HepG2 (cell line): Measurements from ENCODE around the gene FAM20C. TPM values are rescaled to one million over a fixed set of nuclear protein-coding genes. Genes with fewer than 3 reads are reported as not detected.

Experiments used
- CBX2 ChIP-seq, 2 experiments: fragments of 200-600 bp in 1 of 2; sonication (generic); formaldehyde crosslinking in 1 of 2; IDR thresholded peaks; 2 replicates each; pipeline versions ENCODE4 v1.7.0 to v1.8.1; 2018 to 2022; ENCODE audit warnings: low read depth in 2 of 2, low read length in 1 of 2, mild to moderate bottlenecking in 1 of 2, missing genetic modification reagents in 1 of 2
- CENPX ChIP-seq: sonication (generic); formaldehyde crosslinking; IDR thresholded peaks from 2 replicates; pipeline ENCODE4 v1.9.0; 2021; ENCODE audit warnings: mild to moderate bottlenecking, missing genetic modification reagents, moderate library complexity
- HNF1A ChIP-seq, 2 experiments: sonication (generic) in 1 of 2; formaldehyde crosslinking in 1 of 2; IDR thresholded peaks; 2 replicates each; pipeline versions ENCODE4 v1.4.0 to v1.6.1; 2016 to 2020; ENCODE audit warnings: borderline replicate concordance in 1 of 2, low read depth in 1 of 2, mild to moderate bottlenecking in 1 of 2, missing genetic modification reagents in 1 of 2
- HOXA5 ChIP-seq: sonication (generic); formaldehyde crosslinking; IDR thresholded peaks from 2 replicates; pipeline ENCODE4 v1.4.0; 2020; ENCODE audit warnings: missing genetic modification reagents
- MED1 ChIP-seq: sonication (generic); formaldehyde crosslinking; IDR thresholded peaks from 2 replicates; pipeline ENCODE4 v1.4.0; 2020; ENCODE audit warnings: missing genetic modification reagents
- MTF1 ChIP-seq: sonication (generic); formaldehyde crosslinking; IDR thresholded peaks from 2 replicates; pipeline ENCODE4 v1.5.0; 2020; ENCODE audit warnings: missing genetic modification reagents
- NFYB ChIP-seq: sonication (generic); formaldehyde crosslinking; IDR thresholded peaks from 2 replicates; pipeline ENCODE4 v1.4.0; 2020; ENCODE audit warnings: missing genetic modification reagents
- PAXIP1 ChIP-seq: sonication (generic); formaldehyde crosslinking; conservative IDR thresholded peaks from 2 replicates; pipeline ENCODE4 v1.4.0; 2020; ENCODE audit warnings: mild to moderate bottlenecking, missing genetic modification reagents, moderate library complexity
- PRMT3 ChIP-seq: sonication (generic); formaldehyde crosslinking; IDR thresholded peaks from 2 replicates; pipeline ENCODE4 v1.8.1; 2022; ENCODE audit warnings: low read depth, mild to moderate bottlenecking, moderate library complexity, missing genetic modification reagents, borderline replicate concordance
- RARG ChIP-seq: sonication (generic); formaldehyde crosslinking; IDR thresholded peaks from 2 replicates; pipeline ENCODE4 v1.4.0; 2020; ENCODE audit warnings: low read depth, mild to moderate bottlenecking, missing genetic modification reagents
- RFX1 ChIP-seq: fragments of 450-650 bp; IDR thresholded peaks from 2 replicates; pipeline ENCODE4 v1.6.1; 2017
- SIX4 ChIP-seq: sonication (generic); formaldehyde crosslinking; IDR thresholded peaks from 2 replicates; pipeline ENCODE4 v1.4.0; 2020; ENCODE audit warnings: missing genetic modification reagents
- SP2 ChIP-seq: sonication (generic); formaldehyde crosslinking; IDR thresholded peaks from 2 replicates; pipeline ENCODE4 v1.5.1; 2020; ENCODE audit warnings: mild to moderate bottlenecking, missing genetic modification reagents
- TEAD3 ChIP-seq: optimal IDR thresholded peaks from 2 replicates; pipeline ENCODE3; 2016; ENCODE audit warnings: borderline replicate concordance
- ZFX ChIP-seq: sonication (generic); formaldehyde crosslinking; IDR thresholded peaks from 2 replicates; pipeline ENCODE4 v1.4.0; 2020; ENCODE audit warnings: mild to moderate bottlenecking, low read depth, missing genetic modification reagents, moderate library complexity
- ZNF281 ChIP-seq: sonication (generic); formaldehyde crosslinking; IDR thresholded peaks from 2 replicates; pipeline ENCODE4 v1.4.0; 2020; ENCODE audit warnings: missing genetic modification reagents, borderline replicate concordance
- ZNF629 ChIP-seq: sonication (generic); formaldehyde crosslinking; conservative IDR thresholded peaks from 2 replicates; pipeline ENCODE4 v1.5.0; 2020; ENCODE audit warnings: missing genetic modification reagents
- polyA plus RNA-seq, 8 experiments: library from polyadenylated mRNA; depleted of rRNA in 3 of 8; stranded (reverse) in 7 of 8; unstranded in 1 of 8; fragments of >200 nt; fragmentation: Illumina TruSeq in 4 of 8; extraction: Trizol in 4 of 8; gene quantifications; 2 replicates each; pipeline versions ENCODE4 v1.2.1 to v1.2.3, GENCODE V29; 2011 to 2016; ENCODE audit warnings: low read depth in 4 of 8, missing spikeins in 1 of 8, mixed read lengths in 1 of 8; ENCODE audit not compliant: insufficient read depth in 1 of 8
- total RNA-seq, 5 experiments: library from RNA; depleted of rRNA; stranded (reverse); fragments of >200 nt; fragmentation: Illumina TruSeq; extraction: Trizol; gene quantifications; 2 replicates each; pipeline ENCODE4 v1.2.3, GENCODE V29; 2016; ENCODE audit warnings: low read depth in 1 of 5

The FAM20C gene
- total and polyA plus RNA-seq, 2 of the 13 experiments (the other 11 are each of a cell fraction or from before 2014, with no cell fraction given) = 11.9 to 19.9 TPM

DNA sequence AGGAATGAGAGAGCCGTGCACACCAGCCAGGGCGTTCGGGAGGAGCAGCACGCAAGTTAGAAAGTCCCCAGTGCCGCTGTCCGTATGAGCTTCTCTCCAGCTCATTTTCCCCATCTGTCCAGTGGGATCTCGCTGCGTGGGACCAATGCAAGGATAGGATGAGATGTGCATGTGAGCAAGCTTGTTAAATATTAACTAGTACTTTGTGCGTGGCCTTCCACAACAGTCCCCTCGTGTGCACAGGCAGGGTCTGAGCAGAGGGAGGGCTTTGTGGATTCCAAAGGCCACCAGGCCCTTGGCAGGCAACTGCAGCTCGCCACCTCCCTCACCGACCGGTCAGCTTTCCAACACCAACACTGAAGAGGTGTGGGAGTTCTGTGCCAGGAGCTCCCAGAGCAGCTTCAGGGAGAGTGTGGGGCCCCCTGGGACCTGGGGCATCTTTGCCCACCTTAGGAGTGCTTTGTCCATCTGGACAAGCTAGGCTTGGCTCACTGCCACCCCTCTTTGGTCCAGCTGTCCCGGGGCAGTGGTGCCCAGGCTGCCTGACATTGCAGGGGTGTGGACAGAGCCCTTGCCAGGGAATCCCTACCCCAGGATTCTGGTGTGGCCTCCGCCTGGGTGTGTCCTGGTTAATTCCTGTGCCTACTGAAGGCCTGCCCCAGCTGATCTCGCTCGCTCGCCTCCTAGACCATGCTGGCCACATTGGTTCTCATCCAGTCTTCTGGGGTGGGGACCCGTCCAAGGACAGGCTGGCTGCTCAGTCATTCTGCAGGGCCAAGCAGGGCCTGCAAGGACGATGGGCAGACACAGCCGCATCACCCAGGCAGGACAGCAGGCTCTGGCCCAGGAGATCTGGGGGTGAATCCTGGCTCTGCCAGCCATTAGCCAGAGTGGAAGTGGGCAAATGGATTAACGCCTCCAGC lies 5.3 kb downstream of the FAM20C start (continued):
- TF ChIP-seq TEAD3 (CRISPR knock-in tag) (peak; percentile 59), MTF1 (CRISPR knock-in tag) (0 out of 2 replicates have a peak, but pooled peaks have one; percentile 51), NFYB (no peak), ZNF629 (CRISPR knock-in tag) (0 out of 2 replicates have a peak, but pooled peaks have one; percentile 14), SIX4 (CRISPR knock-in tag) (no peak), RFX1 (no peak), SP2 (CRISPR knock-in tag) (no peak), PAXIP1 (peak; percentile 66), RARG (CRISPR knock-in tag) (no peak), HOXA5 (CRISPR knock-in tag) (0 out of 2 replicates have a peak, but pooled peaks have one; percentile 44), ZFX (peak; percentile 78), CBX2 (IDR thresholded peaks at IDR 0.05; ENCODE audit: low read depth, low read length) (no peak), CBX2 (CRISPR knock-in tag; IDR thresholded peaks at IDR 0.05; ENCODE audit: low read depth) (no peak), ZNF281 (no peak), CENPX (no peak), HNF1A (IDR thresholded peaks at IDR 0.05; ENCODE audit: low read depth) (peak; percentile 95), HNF1A (CRISPR knock-in tag; IDR thresholded peaks at IDR 0.05; ENCODE audit: borderline replicate concordance) (peak; percentile 97), MED1 (CRISPR knock-in tag) (peak; percentile 63), PRMT3 (CRISPR knock-in tag) (no peak)
